GM23338 (cell line): ENCODE results near the gene FAM32A. TPM values are rescaled to one million over a fixed set of nuclear protein-coding genes. Genes with fewer than 3 reads are reported as not detected.

Experiments
- ATAC-seq: fragments of 200-7000 bp; cut with Tn5 transposase; 3 replicates; pipeline ENCODE4 v1.9.1; 2020
- DNase-seq: peaks from one replicate; pipeline ENCODE4 v3.0.0-alpha.2; 2015; ENCODE audit warnings: low spot score
- H2AFZ ChIP-seq: fragments of 200-600 bp; sonication (generic); 2 replicates; pipeline ENCODE4 v1.8.0; 2016; ENCODE audit warnings: antibody characterized with exemption, mild to moderate bottlenecking, moderate library complexity
- H3F3A ChIP-seq: fragments of 200-600 bp; sonication (generic); replicated peaks from 2 replicates; pipeline ENCODE4 v1.8.0; 2017; ENCODE audit warnings: antibody characterized with exemption, mixed run types, low read depth
- H3K27ac ChIP-seq: fragments of 200-600 bp; sonication (generic); 2 replicates; pipeline ENCODE4 v1.6.1; 2016; ENCODE audit warnings: low read depth
- H3K27me3 ChIP-seq: fragments of 200-600 bp; sonication (generic); 2 replicates; pipeline ENCODE4 v1.8.0; 2016; ENCODE audit warnings: mild to moderate bottlenecking, mixed run types, moderate library complexity; ENCODE audit not compliant: insufficient read depth
- H3K36me3 ChIP-seq: fragments of 200-600 bp; sonication (generic); 2 replicates; pipeline ENCODE4 v1.8.0; 2016; ENCODE audit warnings: mild to moderate bottlenecking; ENCODE audit not compliant: insufficient read depth
- H3K4me1 ChIP-seq: fragments of 200-600 bp; sonication (generic); 2 replicates; pipeline ENCODE4 v1.8.0; 2016; ENCODE audit warnings: mild to moderate bottlenecking, moderate library complexity; ENCODE audit not compliant: insufficient read depth
- H3K4me2 ChIP-seq: fragments of 200-600 bp; sonication (generic); 2 replicates; pipeline ENCODE4 v1.7.1; 2017; ENCODE audit warnings: mixed run types
- H3K4me3 ChIP-seq: fragments of 200-600 bp; sonication (generic); 2 replicates; pipeline ENCODE4 v1.6.1; 2016; ENCODE audit warnings: mixed run types
- H3K79me2 ChIP-seq: fragments of 200-600 bp; sonication (generic); replicated peaks from 2 replicates; pipeline ENCODE4 v1.8.0; 2017; ENCODE audit warnings: mild to moderate bottlenecking; ENCODE audit not compliant: insufficient read depth
- H3K9me2 ChIP-seq: fragments of 200-600 bp; sonication (generic); 2 replicates; pipeline ENCODE4 v1.8.0; 2017; ENCODE audit not compliant: insufficient read depth
- H4K20me1 ChIP-seq: fragments of 200-600 bp; sonication (generic); replicated peaks from 2 replicates; pipeline ENCODE4 v1.8.0; 2017; ENCODE audit warnings: mild to moderate bottlenecking; ENCODE audit not compliant: insufficient read depth
- H3K27ac Mint-ChIP-seq: 2 replicates; pipeline ENCODE4 v1.8.0; 2020; ENCODE audit warnings: inconsistent platforms, mild to moderate bottlenecking, moderate library complexity, mixed read lengths
- H3K27me3 Mint-ChIP-seq: 3 replicates; pipeline ENCODE4 v1.8.0; 2022; ENCODE audit warnings: low read depth, mild to moderate bottlenecking, moderate library complexity, mixed read lengths, inconsistent platforms; ENCODE audit not compliant: insufficient read depth, poor library complexity
- H3K36me3 Mint-ChIP-seq: 3 replicates; pipeline ENCODE4 v1.8.0; 2021; ENCODE audit warnings: low read depth, mild to moderate bottlenecking, inconsistent platforms, moderate library complexity, mixed read lengths
- H3K4me1 Mint-ChIP-seq: 3 replicates; pipeline ENCODE4 v1.8.0; 2020; ENCODE audit warnings: mild to moderate bottlenecking, inconsistent platforms, mixed read lengths
- H3K4me3 Mint-ChIP-seq: 3 replicates; pipeline ENCODE4 v1.8.0; 2021; ENCODE audit warnings: moderate library complexity, mild to moderate bottlenecking, inconsistent platforms, mixed read lengths
- H3K9me3 Mint-ChIP-seq: 3 replicates; pipeline ENCODE4 v1.8.0; 2020; ENCODE audit warnings: moderate library complexity, mild to moderate bottlenecking, inconsistent platforms, mixed read lengths
- CREB1 ChIP-seq: fragments of 250-450 bp; sonication (Bioruptor Pico); IDR thresholded peaks from 2 replicates; pipeline ENCODE4 v1.5.0; 2020; ENCODE audit warnings: low read depth, mild to moderate bottlenecking, moderate library complexity
- EZH2 ChIP-seq: fragments of 200-600 bp; sonication (generic); IDR thresholded peaks from one replicate; pipeline ENCODE4 v1.8.0; 2017; ENCODE audit warnings: antibody characterized with exemption, mild to moderate bottlenecking, low read depth; ENCODE audit not compliant: unreplicated experiment
- EZH2phosphoT487 ChIP-seq: fragments of 200-600 bp; sonication (generic); IDR thresholded peaks from one replicate; pipeline ENCODE4 v1.8.1; 2018; ENCODE audit warnings: antibody characterized with exemption; ENCODE audit not compliant: unreplicated experiment
- JUNB ChIP-seq: IDR thresholded peaks from one replicate; pipeline ENCODE4 v1.6.1; 2016; ENCODE audit warnings: antibody characterized with exemption; ENCODE audit not compliant: unreplicated experiment
- NANOG ChIP-seq: IDR thresholded peaks from 2 replicates; pipeline ENCODE4 v1.6.1; 2016; ENCODE audit warnings: antibody characterized with exemption, borderline replicate concordance
- POLR2AphosphoS5 ChIP-seq: IDR thresholded peaks from 2 replicates; pipeline ENCODE4 v1.6.1; 2016; ENCODE audit warnings: antibody characterized with exemption, low read depth
- STAT1 ChIP-seq: IDR thresholded peaks from one replicate; pipeline ENCODE4 v1.6.1; 2016; ENCODE audit warnings: antibody characterized with exemption; ENCODE audit not compliant: unreplicated experiment
- ZNF114 ChIP-seq: fragments of 250-450 bp; sonication (Bioruptor Pico); IDR thresholded peaks from 2 replicates; pipeline ENCODE4 v1.5.0; 2020; ENCODE audit warnings: mild to moderate bottlenecking, moderate library complexity
- ZNF331 ChIP-seq: fragments of 250-450 bp; sonication (Bioruptor Pico); IDR thresholded peaks from 2 replicates; pipeline ENCODE4 v1.5.0; 2020; ENCODE audit warnings: low read depth, mild to moderate bottlenecking, moderate library complexity
- polyA plus RNA-seq: library from polyadenylated mRNA; unstranded; fragments of >200 nt; fragmentation: Nextera tagmentation; extraction: Ambion mirVana; gene quantifications from 2 replicates; pipeline ENCODE4 v1.2.1, GENCODE V29; 2016
- total RNA-seq: library from RNA; depleted of rRNA; stranded (reverse); fragments of >200 nt; shearing (Covaris generic); gene quantifications from 2 replicates; pipeline ENCODE4 v1.2.3, GENCODE V29; 2014
- TF ChIP-seq, protein P1 (sequence below), 2 experiments: fragments of 200-600 bp in 1 of 2; sonication (generic) in 1 of 2; conservative IDR thresholded peaks; 2 replicates each; pipeline versions ENCODE4 v1.5.1 to v1.6.1; 2016 to 2017; ENCODE audit warnings: antibody characterized with exemption in 2 of 2, low read depth in 2 of 2, mild to moderate bottlenecking in 2 of 2, moderate library complexity in 1 of 2
- TF ChIP-seq, protein P2 (sequence below): IDR thresholded peaks from one replicate; pipeline ENCODE4 v1.6.1; 2018; ENCODE audit warnings: antibody characterized with exemption; ENCODE audit not compliant: unreplicated experiment
- TF ChIP-seq, protein P3 (sequence below): fragments of 250-450 bp; sonication (Bioruptor Pico); IDR thresholded peaks from 2 replicates; pipeline ENCODE4 v1.5.0; 2020; ENCODE audit warnings: mild to moderate bottlenecking, moderate library complexity
- TF ChIP-seq, protein P4 (sequence below): IDR thresholded peaks from 2 replicates; pipeline ENCODE4 v1.6.1; 2016; ENCODE audit warnings: antibody characterized with exemption

Gene FAM32A
- total and polyA plus RNA-seq, 2 experiments from 2014 or later = 58.2 to 67.3 TPM

DNA sequence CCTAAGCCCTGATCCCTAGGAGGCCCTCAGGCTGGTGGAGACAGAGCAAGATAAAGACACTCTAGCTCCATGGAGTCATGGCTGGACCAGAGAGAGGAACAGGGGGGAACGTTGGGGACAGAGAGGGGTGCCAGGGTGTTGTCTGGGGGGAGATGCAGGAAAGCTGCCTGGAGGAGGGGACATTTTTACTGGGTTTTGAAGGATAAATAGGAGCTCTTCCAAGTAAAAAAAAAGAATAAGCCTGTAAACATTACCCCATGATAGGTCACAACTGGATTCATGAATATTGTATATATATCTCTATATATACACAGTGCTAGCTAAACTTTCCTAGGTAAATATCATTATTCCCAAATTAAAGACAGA, 41.0 kb upstream of the FAM32A start:
- Histone ChIP-seq H3K79me2 (no peaks in the 10 kb centered on the region), H3K4me3 (no peak overlapping the region), H3K36me3 (no peaks in the 10 kb centered on the region), H4K20me1 (no peaks in the 10 kb centered on the region), H3K4me1 (peaks cover 6% of the 10 kb centered on the region; the same call in 1 of the 2 replicates), H3K9me2 (no peaks in the 10 kb centered on the region), H3K27ac (no peak overlapping the region), H2AFZ (peak overlapping the region; percentile 95; the same call in 1 of the 2 replicates), H3K27me3 (no peaks in the 10 kb centered on the region), H3F3A (0 out of 2 replicates have a peak, but pooled peaks cover 5% of the 10 kb centered on the region), H3K4me2 (no peak overlapping the region)
- Mint-ChIP-seq H3K4me1 (peaks cover 8% of the 10 kb centered on the region; the same call in 2 of the 3 replicates), H3K27me3 (peaks cover 7% of the 10 kb centered on the region), H3K27ac (no peak overlapping the region), H3K36me3 (no peaks in the 10 kb centered on the region), H3K9me3 (no peaks in the 10 kb centered on the region), H3K4me3 (no peak overlapping the region)
- TF ChIP-seq, protein P1, sequence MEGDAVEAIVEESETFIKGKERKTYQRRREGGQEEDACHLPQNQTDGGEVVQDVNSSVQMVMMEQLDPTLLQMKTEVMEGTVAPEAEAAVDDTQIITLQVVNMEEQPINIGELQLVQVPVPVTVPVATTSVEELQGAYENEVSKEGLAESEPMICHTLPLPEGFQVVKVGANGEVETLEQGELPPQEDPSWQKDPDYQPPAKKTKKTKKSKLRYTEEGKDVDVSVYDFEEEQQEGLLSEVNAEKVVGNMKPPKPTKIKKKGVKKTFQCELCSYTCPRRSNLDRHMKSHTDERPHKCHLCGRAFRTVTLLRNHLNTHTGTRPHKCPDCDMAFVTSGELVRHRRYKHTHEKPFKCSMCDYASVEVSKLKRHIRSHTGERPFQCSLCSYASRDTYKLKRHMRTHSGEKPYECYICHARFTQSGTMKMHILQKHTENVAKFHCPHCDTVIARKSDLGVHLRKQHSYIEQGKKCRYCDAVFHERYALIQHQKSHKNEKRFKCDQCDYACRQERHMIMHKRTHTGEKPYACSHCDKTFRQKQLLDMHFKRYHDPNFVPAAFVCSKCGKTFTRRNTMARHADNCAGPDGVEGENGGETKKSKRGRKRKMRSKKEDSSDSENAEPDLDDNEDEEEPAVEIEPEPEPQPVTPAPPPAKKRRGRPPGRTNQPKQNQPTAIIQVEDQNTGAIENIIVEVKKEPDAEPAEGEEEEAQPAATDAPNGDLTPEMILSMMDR (conservative IDR thresholded peaks at IDR 0.05; ENCODE audit: low read depth in 2 of 2) = no peak
- TF ChIP-seq, protein P2, sequence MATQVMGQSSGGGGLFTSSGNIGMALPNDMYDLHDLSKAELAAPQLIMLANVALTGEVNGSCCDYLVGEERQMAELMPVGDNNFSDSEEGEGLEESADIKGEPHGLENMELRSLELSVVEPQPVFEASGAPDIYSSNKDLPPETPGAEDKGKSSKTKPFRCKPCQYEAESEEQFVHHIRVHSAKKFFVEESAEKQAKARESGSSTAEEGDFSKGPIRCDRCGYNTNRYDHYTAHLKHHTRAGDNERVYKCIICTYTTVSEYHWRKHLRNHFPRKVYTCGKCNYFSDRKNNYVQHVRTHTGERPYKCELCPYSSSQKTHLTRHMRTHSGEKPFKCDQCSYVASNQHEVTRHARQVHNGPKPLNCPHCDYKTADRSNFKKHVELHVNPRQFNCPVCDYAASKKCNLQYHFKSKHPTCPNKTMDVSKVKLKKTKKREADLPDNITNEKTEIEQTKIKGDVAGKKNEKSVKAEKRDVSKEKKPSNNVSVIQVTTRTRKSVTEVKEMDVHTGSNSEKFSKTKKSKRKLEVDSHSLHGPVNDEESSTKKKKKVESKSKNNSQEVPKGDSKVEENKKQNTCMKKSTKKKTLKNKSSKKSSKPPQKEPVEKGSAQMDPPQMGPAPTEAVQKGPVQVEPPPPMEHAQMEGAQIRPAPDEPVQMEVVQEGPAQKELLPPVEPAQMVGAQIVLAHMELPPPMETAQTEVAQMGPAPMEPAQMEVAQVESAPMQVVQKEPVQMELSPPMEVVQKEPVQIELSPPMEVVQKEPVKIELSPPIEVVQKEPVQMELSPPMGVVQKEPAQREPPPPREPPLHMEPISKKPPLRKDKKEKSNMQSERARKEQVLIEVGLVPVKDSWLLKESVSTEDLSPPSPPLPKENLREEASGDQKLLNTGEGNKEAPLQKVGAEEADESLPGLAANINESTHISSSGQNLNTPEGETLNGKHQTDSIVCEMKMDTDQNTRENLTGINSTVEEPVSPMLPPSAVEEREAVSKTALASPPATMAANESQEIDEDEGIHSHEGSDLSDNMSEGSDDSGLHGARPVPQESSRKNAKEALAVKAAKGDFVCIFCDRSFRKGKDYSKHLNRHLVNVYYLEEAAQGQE = no peak
- no peak for TF ChIP-seq JUNB
- TF ChIP-seq EZH2phosphoT487 = no peak
- TF ChIP-seq STAT1 = no peak
- TF ChIP-seq, protein P3, sequence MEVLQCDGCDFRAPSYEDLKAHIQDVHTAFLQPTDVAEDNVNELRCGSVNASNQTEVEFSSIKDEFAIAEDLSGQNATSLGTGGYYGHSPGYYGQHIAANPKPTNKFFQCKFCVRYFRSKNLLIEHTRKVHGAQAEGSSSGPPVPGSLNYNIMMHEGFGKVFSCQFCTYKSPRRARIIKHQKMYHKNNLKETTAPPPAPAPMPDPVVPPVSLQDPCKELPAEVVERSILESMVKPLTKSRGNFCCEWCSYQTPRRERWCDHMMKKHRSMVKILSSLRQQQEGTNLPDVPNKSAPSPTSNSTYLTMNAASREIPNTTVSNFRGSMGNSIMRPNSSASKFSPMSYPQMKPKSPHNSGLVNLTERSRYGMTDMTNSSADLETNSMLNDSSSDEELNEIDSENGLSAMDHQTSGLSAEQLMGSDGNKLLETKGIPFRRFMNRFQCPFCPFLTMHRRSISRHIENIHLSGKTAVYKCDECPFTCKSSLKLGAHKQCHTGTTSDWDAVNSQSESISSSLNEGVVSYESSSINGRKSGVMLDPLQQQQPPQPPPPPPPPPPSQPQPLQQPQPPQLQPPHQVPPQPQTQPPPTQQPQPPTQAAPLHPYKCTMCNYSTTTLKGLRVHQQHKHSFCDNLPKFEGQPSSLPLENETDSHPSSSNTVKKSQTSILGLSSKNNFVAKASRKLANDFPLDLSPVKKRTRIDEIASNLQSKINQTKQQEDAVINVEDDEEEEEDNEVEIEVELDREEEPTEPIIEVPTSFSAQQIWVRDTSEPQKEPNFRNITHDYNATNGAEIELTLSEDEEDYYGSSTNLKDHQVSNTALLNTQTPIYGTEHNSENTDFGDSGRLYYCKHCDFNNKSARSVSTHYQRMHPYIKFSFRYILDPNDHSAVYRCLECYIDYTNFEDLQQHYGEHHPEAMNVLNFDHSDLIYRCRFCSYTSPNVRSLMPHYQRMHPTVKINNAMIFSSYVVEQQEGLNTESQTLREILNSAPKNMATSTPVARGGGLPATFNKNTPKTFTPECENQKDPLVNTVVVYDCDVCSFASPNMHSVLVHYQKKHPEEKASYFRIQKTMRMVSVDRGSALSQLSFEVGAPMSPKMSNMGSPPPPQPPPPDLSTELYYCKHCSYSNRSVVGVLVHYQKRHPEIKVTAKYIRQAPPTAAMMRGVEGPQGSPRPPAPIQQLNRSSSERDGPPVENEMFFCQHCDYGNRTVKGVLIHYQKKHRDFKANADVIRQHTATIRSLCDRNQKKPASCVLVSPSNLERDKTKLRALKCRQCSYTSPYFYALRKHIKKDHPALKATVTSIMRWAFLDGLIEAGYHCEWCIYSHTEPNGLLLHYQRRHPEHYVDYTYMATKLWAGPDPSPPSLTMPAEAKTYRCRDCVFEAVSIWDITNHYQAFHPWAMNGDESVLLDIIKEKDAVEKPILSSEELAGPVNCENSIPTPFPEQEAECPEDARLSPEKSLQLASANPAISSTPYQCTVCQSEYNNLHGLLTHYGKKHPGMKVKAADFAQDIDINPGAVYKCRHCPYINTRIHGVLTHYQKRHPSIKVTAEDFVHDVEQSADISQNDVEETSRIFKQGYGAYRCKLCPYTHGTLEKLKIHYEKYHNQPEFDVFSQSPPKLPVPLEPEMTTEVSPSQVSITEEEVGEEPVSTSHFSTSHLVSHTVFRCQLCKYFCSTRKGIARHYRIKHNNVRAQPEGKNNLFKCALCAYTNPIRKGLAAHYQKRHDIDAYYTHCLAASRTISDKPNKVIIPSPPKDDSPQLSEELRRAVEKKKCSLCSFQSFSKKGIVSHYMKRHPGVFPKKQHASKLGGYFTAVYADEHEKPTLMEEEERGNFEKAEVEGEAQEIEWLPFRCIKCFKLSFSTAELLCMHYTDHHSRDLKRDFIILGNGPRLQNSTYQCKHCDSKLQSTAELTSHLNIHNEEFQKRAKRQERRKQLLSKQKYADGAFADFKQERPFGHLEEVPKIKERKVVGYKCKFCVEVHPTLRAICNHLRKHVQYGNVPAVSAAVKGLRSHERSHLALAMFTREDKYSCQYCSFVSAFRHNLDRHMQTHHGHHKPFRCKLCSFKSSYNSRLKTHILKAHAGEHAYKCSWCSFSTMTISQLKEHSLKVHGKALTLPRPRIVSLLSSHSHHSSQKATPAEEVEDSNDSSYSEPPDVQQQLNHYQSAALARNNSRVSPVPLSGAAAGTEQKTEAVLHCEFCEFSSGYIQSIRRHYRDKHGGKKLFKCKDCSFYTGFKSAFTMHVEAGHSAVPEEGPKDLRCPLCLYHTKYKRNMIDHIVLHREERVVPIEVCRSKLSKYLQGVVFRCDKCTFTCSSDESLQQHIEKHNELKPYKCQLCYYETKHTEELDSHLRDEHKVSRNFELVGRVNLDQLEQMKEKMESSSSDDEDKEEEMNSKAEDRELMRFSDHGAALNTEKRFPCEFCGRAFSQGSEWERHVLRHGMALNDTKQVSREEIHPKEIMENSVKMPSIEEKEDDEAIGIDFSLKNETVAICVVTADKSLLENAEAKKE (CRISPR knock-in tag) = no peak
- no peak for TF ChIP-seq POLR2AphosphoS5
- TF ChIP-seq EZH2 = no peak
- TF ChIP-seq, protein P4, sequence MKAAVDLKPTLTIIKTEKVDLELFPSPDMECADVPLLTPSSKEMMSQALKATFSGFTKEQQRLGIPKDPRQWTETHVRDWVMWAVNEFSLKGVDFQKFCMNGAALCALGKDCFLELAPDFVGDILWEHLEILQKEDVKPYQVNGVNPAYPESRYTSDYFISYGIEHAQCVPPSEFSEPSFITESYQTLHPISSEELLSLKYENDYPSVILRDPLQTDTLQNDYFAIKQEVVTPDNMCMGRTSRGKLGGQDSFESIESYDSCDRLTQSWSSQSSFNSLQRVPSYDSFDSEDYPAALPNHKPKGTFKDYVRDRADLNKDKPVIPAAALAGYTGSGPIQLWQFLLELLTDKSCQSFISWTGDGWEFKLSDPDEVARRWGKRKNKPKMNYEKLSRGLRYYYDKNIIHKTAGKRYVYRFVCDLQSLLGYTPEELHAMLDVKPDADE = no peak
- no peak for TF ChIP-seq ZNF331 (CRISPR knock-in tag)
- TF ChIP-seq CREB1 = no peak
- no peak for TF ChIP-seq ZNF114 (CRISPR knock-in tag)
- TF ChIP-seq NANOG = no peak
- ATAC-seq (no peak), DNase-seq (no peak)
